H1 (cell line): ENCODE results near the gene INPP5B. TPM values are rescaled to one million over a fixed set of nuclear protein-coding genes. Genes with fewer than 3 reads are reported as not detected.

Experiments used
- ASH2L ChIP-seq: fragments of 200-600, 300-600 bp; sonication (generic); IDR thresholded peaks from one replicate; pipeline ENCODE4 v1.7.1; 2017; ENCODE audit warnings: low read length
- GABPA ChIP-seq: IDR thresholded peaks from 2 replicates; pipeline ENCODE4 v1.6.1; 2011; ENCODE audit warnings: mild to moderate bottlenecking, low read length, moderate library complexity, borderline replicate concordance; ENCODE audit not compliant: insufficient read depth
- PHF8 ChIP-seq: fragments of 200-600 bp; sonication (generic); conservative IDR thresholded peaks from 2 replicates; pipeline ENCODE4 v1.7.1; 2012; ENCODE audit warnings: low read depth, mild to moderate bottlenecking, inconsistent platforms, low read length, moderate library complexity
- SIX5 ChIP-seq: IDR thresholded peaks from 2 replicates; pipeline ENCODE4 v1.6.1; 2011; ENCODE audit warnings: mild to moderate bottlenecking, low read depth, low read length
- TAF7 ChIP-seq: optimal IDR thresholded peaks from 2 replicates; pipeline ENCODE3; 2011; ENCODE audit warnings: low read depth, mild to moderate bottlenecking, inconsistent platforms, low read length, moderate library complexity, borderline replicate concordance
- polyA plus RNA-seq, 7 experiments: library from polyadenylated mRNA; depleted of rRNA in 3 of 7; stranded (reverse) in 5 of 7; unstranded in 2 of 7; fragments of >200 nt in 5 of 7; fragments of 200-250 nt in 2 of 7; gene quantifications; 1 replicate in 5 of 7; 2 replicates in 1 of 7; 4 replicates in 1 of 7; pipeline versions ENCODE4 v1.2.1 to v1.2.3, GENCODE V29; 2011 to 2013; ENCODE audit warnings: missing spikeins in 2 of 7, mixed read lengths in 2 of 7
- total RNA-seq: library from RNA; stranded (reverse); fragmentation: NEBNext Ultra II Directional; extraction: Animal tissue kit (Norgen Biotek cat#: 25700); gene quantifications from 2 replicates; pipeline ENCODE4 v1.2.1, GENCODE V29; 2021

Gene INPP5B
- total and polyA plus RNA-seq, 2 of the 8 experiments (the other 6 are each of a cell fraction or from before 2014, with no cell fraction given): 14.0 to 23.7 TPM

GRCh38 chr1:37987679-37988078, 40.8 kb upstream of the INPP5B start (continued):
- no peak for TF ChIP-seq SIX5
- TF ChIP-seq GABPA: no peak
- no peak for TF ChIP-seq TAF7
- TF ChIP-seq PHF8: no peak
- TF ChIP-seq ASH2L: no peak
